Stomach (tissue), 4 donors: ENCODE results near the gene MAGI2.

Source experiments
- EP300 ChIP-seq: sonication (generic); formaldehyde crosslinking; IDR thresholded peaks from one replicate; pipeline ENCODE4 v1.6.1; 2017; ENCODE audit warnings: antibody characterized with exemption
- POLR2A ChIP-seq, 4 donors: fragments of 450-650 bp; IDR thresholded peaks; one replicate each; pipeline ENCODE4 v1.6.1; 2016; ENCODE audit warnings: antibody characterized with exemption in 4 of 4, control low read depth in 2 of 4, mild to moderate bottlenecking in 1 of 4, moderate library complexity in 1 of 4
- TF ChIP-seq, protein P1 (sequence below), 7 experiments: fragments of 450-650 bp in 4 of 7; fragments of 200-600 bp in 3 of 7; sonication (generic) in 3 of 7; IDR thresholded peaks; one replicate each; pipeline ENCODE4 v1.5.1; 2016 to 2019; ENCODE audit warnings: antibody characterized with exemption in 7 of 7, control low read depth in 2 of 7, mild to moderate bottlenecking in 1 of 7

DNA sequence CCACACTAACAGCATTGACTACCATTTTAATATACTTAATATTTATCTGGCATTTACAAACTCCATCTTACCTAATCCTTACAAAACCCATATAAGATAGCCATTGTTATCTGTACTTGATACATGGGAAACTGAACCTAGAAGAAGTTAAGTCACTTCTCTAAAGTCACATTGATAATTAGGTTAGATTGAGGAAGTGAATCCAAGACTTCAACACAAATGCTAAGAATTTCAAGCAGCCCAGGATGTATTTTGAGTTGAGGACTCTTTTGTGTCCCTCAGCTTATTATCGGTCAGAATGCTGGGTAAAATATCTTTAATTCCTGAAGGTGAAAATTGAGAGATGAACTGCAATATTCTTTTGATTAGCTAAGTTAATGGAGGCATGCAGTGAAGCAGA is 1189.4 kb downstream of the MAGI2 start:
- TF ChIP-seq POLR2A (IDR thresholded peaks at IDR 0.05) (no peak), EP300 (no peak)
- TF ChIP-seq, protein P1, sequence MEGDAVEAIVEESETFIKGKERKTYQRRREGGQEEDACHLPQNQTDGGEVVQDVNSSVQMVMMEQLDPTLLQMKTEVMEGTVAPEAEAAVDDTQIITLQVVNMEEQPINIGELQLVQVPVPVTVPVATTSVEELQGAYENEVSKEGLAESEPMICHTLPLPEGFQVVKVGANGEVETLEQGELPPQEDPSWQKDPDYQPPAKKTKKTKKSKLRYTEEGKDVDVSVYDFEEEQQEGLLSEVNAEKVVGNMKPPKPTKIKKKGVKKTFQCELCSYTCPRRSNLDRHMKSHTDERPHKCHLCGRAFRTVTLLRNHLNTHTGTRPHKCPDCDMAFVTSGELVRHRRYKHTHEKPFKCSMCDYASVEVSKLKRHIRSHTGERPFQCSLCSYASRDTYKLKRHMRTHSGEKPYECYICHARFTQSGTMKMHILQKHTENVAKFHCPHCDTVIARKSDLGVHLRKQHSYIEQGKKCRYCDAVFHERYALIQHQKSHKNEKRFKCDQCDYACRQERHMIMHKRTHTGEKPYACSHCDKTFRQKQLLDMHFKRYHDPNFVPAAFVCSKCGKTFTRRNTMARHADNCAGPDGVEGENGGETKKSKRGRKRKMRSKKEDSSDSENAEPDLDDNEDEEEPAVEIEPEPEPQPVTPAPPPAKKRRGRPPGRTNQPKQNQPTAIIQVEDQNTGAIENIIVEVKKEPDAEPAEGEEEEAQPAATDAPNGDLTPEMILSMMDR (IDR thresholded peaks at IDR 0.05) = no peak
